GM12878 (cell line): ENCODE measurements around the gene S100A6. TPM values are rescaled to one million over a fixed set of nuclear protein-coding genes. Genes with fewer than 3 reads are reported as not detected.

Experiments used
- ATAC-seq: fragments of 200-7000 bp; cut with Tn5 transposase; 3 replicates; pipeline ENCODE4 v1.9.1; 2020; ENCODE audit warnings: mild to moderate bottlenecking, moderate library complexity
- BruUV-seq: library from RNA; stranded (reverse); fragments of 400-500 nt; replicated peaks from 2 replicates; lab custom pipeline; 2021; lab: Mats Ljungman, UMichigan
- CTCF ChIA-PET: fragments of 300-600 bp; sonication (Branson Sonifier 250); formaldehyde crosslinking; extraction: SDS; loops from one replicate; lab custom pipeline; 2021; ENCODE audit warnings: inconsistent platforms; lab: Yijun Ruan, JAX
- POLR2A ChIA-PET: fragments of 350-600 bp; formaldehyde crosslinking; extraction: SDS; loops from one replicate; lab custom pipeline; 2021; ENCODE audit warnings: inconsistent platforms; lab: Charles Lee
- RAD21 ChIA-PET: fragments of 300-600 bp; sonication (Branson Sonifier 250); formaldehyde crosslinking; loops from one replicate; lab custom pipeline; 2023; ENCODE audit warnings: antibody characterized with exemption; ENCODE audit not compliant: unreplicated experiment; lab: Charles Lee
- SMC1A ChIA-PET: fragments of 300-600 bp; sonication (Branson Sonifier 250); formaldehyde crosslinking; loops from one replicate; lab custom pipeline; 2023; ENCODE audit not compliant: unreplicated experiment, uncharacterized antibody; lab: Charles Lee
- DNase-seq: peaks from one replicate; pipeline ENCODE4 v3.0.0-alpha.2; 2011; ENCODE audit warnings: low read depth, low spot score
- FAIRE-seq: peaks from 3 replicates; lab custom pipeline; 2011; peaks lifted over from hg19 to GRCh38; lab: Jason Lieb, UNC
- H2AFZ ChIP-seq: 2 replicates; pipeline ENCODE4 v1.6.0; 2011; ENCODE audit warnings: low read depth, low read length, control low read depth; ENCODE audit not compliant: control insufficient read depth
- H3K27ac ChIP-seq: 2 replicates; pipeline ENCODE4 v1.5.1; 2011; ENCODE audit warnings: control low read depth; ENCODE audit not compliant: control insufficient read depth, insufficient read depth
- H3K27me3 ChIP-seq, 2 experiments: replicated peaks in 1 of 2; 2 replicates each; pipeline versions ENCODE4 v1.6.0 to v1.6.1; 2011; ENCODE audit warnings: low read length in 1 of 2; ENCODE audit not compliant: control insufficient read depth in 2 of 2, insufficient read depth in 2 of 2
- H3K36me3 ChIP-seq, 2 experiments: 2 replicates each; pipeline ENCODE4 v1.5.1; 2011; ENCODE audit warnings: low read length in 1 of 2; ENCODE audit not compliant: control insufficient read depth in 2 of 2, insufficient read depth in 2 of 2
- H3K4me1 ChIP-seq: 2 replicates; pipeline ENCODE4 v1.6.1; 2011; ENCODE audit warnings: mild to moderate bottlenecking, low read length, moderate library complexity, mixed read lengths; ENCODE audit not compliant: control insufficient read depth, insufficient read depth
- H3K4me2 ChIP-seq: 2 replicates; pipeline ENCODE4 v1.6.0; 2011; ENCODE audit warnings: control low read depth; ENCODE audit not compliant: control insufficient read depth, insufficient read depth
- H3K4me3 ChIP-seq: fragments of 200-600 bp; sonication (generic); 2 replicates; pipeline ENCODE4 v1.5.1; 2016
- H3K79me2 ChIP-seq: 2 replicates; pipeline ENCODE4 v1.6.0; 2011; ENCODE audit warnings: low read length; ENCODE audit not compliant: control insufficient read depth, insufficient read depth
- H3K9ac ChIP-seq: 2 replicates; pipeline ENCODE4 v1.8.0; 2011; ENCODE audit warnings: low read length, control low read depth, mixed read lengths; ENCODE audit not compliant: control insufficient read depth, insufficient read depth
- H3K9me3 ChIP-seq: replicated peaks from 3 replicates; pipeline ENCODE4 v1.5.1; 2011; ENCODE audit warnings: mild to moderate bottlenecking, low read length; ENCODE audit not compliant: control insufficient read depth, insufficient read depth
- H4K20me1 ChIP-seq: 2 replicates; pipeline ENCODE4 v1.6.0; 2011; ENCODE audit not compliant: control insufficient read depth, insufficient read depth
- BRCA1 ChIP-seq: IDR thresholded peaks from 2 replicates; pipeline ENCODE4 v1.6.1; 2011; ENCODE audit warnings: low read depth, low read length, improper control_type of control experiment
- CBX3 ChIP-seq: fragments of 200-600 bp; sonication (generic); IDR thresholded peaks from 2 replicates; pipeline ENCODE4 v1.6.1; 2016; ENCODE audit warnings: low read depth, borderline replicate concordance
- MEF2B ChIP-seq: fragments of 450-650 bp; IDR thresholded peaks from 2 replicates; pipeline ENCODE4 v1.6.1; 2018; ENCODE audit warnings: mild to moderate bottlenecking, moderate library complexity; ENCODE audit not compliant: partially characterized antibody, poor library complexity, severe bottlenecking
- RELB ChIP-seq: fragments of 450-650 bp; IDR thresholded peaks from 2 replicates; pipeline ENCODE4 v1.6.1; 2017; ENCODE audit warnings: low read depth, mild to moderate bottlenecking, moderate library complexity
- RFX5 ChIP-seq: IDR thresholded peaks from 2 replicates; pipeline ENCODE4 v1.6.1; 2011; ENCODE audit warnings: low read depth, low read length, improper control_type of control experiment
- SREBF2 ChIP-seq: IDR thresholded peaks from 2 replicates; pipeline ENCODE4 v1.6.1; 2012; ENCODE audit warnings: mild to moderate bottlenecking, low read length
- TARDBP ChIP-seq: IDR thresholded peaks from 2 replicates; pipeline ENCODE4 v1.6.1; 2016; ENCODE audit warnings: borderline replicate concordance
- WGBS: methylation state at CpG from one replicate; pipeline ENCODE4 v1.1.6; 2016; ENCODE audit warnings: low lambda C conversion rate; ENCODE audit not compliant: insufficient replicate concordance, insufficient coverage; ENCODE audit errors: missing lambda C conversion rate; 5-methylcytosine and 5-hydroxymethylcytosine counted together
- in situ Hi-C: fragments of 300-500 bp; cut with MboI; formaldehyde crosslinking; loops from 9 replicates; pipeline ENCODE4 v1.14.3; 2018; ENCODE audit warnings: mixed read lengths
- intact Hi-C: fragments of 100-400 bp; cut with micrococcal nuclease; formaldehyde crosslinking; loops from one replicate; pipeline ENCODE4 v1.14.2; 2022; ENCODE audit not compliant: unreplicated experiment
- polyA plus RNA-seq, 11 experiments: library from polyadenylated mRNA; depleted of rRNA in 4 of 11; unstranded in 6 of 11; stranded (reverse) in 5 of 11; fragments of >200 nt; fragmentation: Nextera tagmentation in 4 of 11; fragmentation: Illumina TruSeq in 1 of 11; extraction: Ambion mirVana in 4 of 11; extraction: Trizol in 1 of 11; gene quantifications; 1 replicate in 1 of 11; 2 replicates in 10 of 11; pipeline versions ENCODE4 v1.2.1 to v1.2.3, GENCODE V29; 2011 to 2016; ENCODE audit warnings: inconsistent platforms in 2 of 11, missing spikeins in 2 of 11, low read depth in 1 of 11
- total RNA-seq, 4 experiments: library from RNA; depleted of rRNA in 3 of 4; stranded (reverse); fragments of >200 nt in 3 of 4; fragmentation: Illumina TruSeq in 1 of 4; extraction: Trizol in 1 of 4; gene quantifications; 2 replicates each; pipeline versions ENCODE4 v1.2.1 to v1.2.3, GENCODE V29; 2013 to 2021

The S100A6 gene
- total and polyA plus RNA-seq, 10 of the 15 experiments (the other 5 are each of a cell fraction or from before 2014, with no cell fraction given): 7.2 to 121 (median 45.7) TPM

- FAIRE-seq: no peak
- ChIA-PET POLR2A (interaction anchor here (0.5 kb wide), 1 partner anchor 409 kb away, joined by 3 read pairs; the partner anchor contains the start of gene RAB13), RAD21 (interaction anchor here (0.7 to 1.2 kb wide), 2 partner anchors 66 to 1570 kb away, joined by 3 read pairs; no protein-coding TSS in a partner anchor), SMC1A (interaction anchor here (0.9 to 2.6 kb wide), 5 partner anchors 16 to 67 kb away, joined by 3 to 11 read pairs (median 8); partner anchors contain the start of gene S100A14), CTCF (interaction anchor here (0.9 to 2.4 kb wide), 8 partner anchors 10 to 67 kb away, joined by 3 to 12 read pairs (median 5); partner anchors contain the start of genes S100A1, S100A13 and S100A14)
- 24% methylated on average over 6 of the region's 9 CpGs for WGBS
- Histone ChIP-seq H3K4me2 (no peak overlapping the region), H3K36me3 (no peaks in the 10 kb centered on the region), H3K9me3 (no peaks in the 10 kb centered on the region), H3K27me3 (no peaks in the 10 kb centered on the region), H3K27ac (no peak overlapping the region), H4K20me1 (no peaks in the 10 kb centered on the region), H3K9ac (no peak overlapping the region), H3K4me1 (peaks cover 5% of the 10 kb centered on the region), H3K4me3 (no peak overlapping the region), H3K79me2 (no peaks in the 10 kb centered on the region), H2AFZ (no peak overlapping the region)
- no peak for TF ChIP-seq RELB
- TF ChIP-seq MEF2B: no peak
- no peak for TF ChIP-seq RFX5
- TF ChIP-seq BRCA1: no peak
- TF ChIP-seq SREBF2: no peak
- no peak for TF ChIP-seq CBX3
- no peak for TF ChIP-seq TARDBP
- no peak for DNase-seq
- ATAC-seq: no peak
- in situ Hi-C loops (no loop called here), intact Hi-C loops (no loop called here)
- no TSS peak for BruUV-seq
Measured at GRCh38 chr1:153577624-153578051, 41.8 kb upstream of the S100A6 start.
